NCI-H345 treated with DMSO at 0.1 percent for 48 hours (cell line): ENCODE results near the gene RPP25.

ENCODE experiments used
- DNase-seq: peaks from one replicate; lab custom pipeline; 2025; ENCODE audit not compliant: unreplicated experiment; lab: John Stamatoyannopoulos, UW

RPP25 gene

GRCh38 chr15:74956648-74957475, at the start of gene RPP25:
RPP25 (minus strand) TSS chr15:74956772; CDS start chr15:74956583, 189 bp downstream.
- DNase-seq = no peak

GRCh38 chr15:75002398-75002797, 45.8 kb upstream of the RPP25 start:
- DNase-seq = no peak

GRCh38 chr15:75001310-75001709, 44.7 kb upstream of the RPP25 start:
- DNase-seq = no peak

- no peak for DNase-seq
Observed at GRCh38 chr15:74997543-74997942, 41.0 kb upstream of the RPP25 start.

- no peak for DNase-seq
Observed at GRCh38 chr15:74997141-74997540, 40.6 kb upstream of the RPP25 start.

GRCh38 chr15:74995779-74996765, 39.5 kb upstream of the RPP25 start:
- DNase-seq = no peak

GRCh38 chr15:74995182-74995778, 38.7 kb upstream of the RPP25 start, which contains the start of gene SCAMP5:
SCAMP5 (plus strand) TSS chr15:74995563; CDS start chr15:75011840, 16,277 bp downstream.
- DNase-seq = peak; percentile 82

- DNase-seq = no peak
Observed at GRCh38 chr15:74994685-74995084, 38.1 kb upstream of the RPP25 start.

GRCh38 chr15:74994236-74994635, 37.7 kb upstream of the RPP25 start:
- no peak for DNase-seq

- DNase-seq = no peak
Observed at GRCh38 chr15:74992619-74993018, 36.0 kb upstream of the RPP25 start.

GRCh38 chr15:74989527-74989926, 33.0 kb upstream of the RPP25 start:
- DNase-seq = no peak

GRCh38 chr15:74988007-74988800, 31.6 kb upstream of the RPP25 start:
- no peak for DNase-seq

GRCh38 chr15:74983725-74984231, 27.2 kb upstream of the RPP25 start:
- no peak for DNase-seq

GRCh38 chr15:74982183-74982582, 25.6 kb upstream of the RPP25 start:
- no peak for DNase-seq

GRCh38 chr15:74978503-74978902, 21.9 kb upstream of the RPP25 start:
- no peak for DNase-seq

- no peak for DNase-seq
Observed at GRCh38 chr15:74978077-74978476, 21.5 kb upstream of the RPP25 start.

- no peak for DNase-seq
Observed at GRCh38 chr15:74977599-74977998, 21.0 kb upstream of the RPP25 start.

GRCh38 chr15:74976159-74976558, 19.6 kb upstream of the RPP25 start:
- DNase-seq = no peak

- DNase-seq = no peak
Observed at GRCh38 chr15:74967670-74968069, 11.1 kb upstream of the RPP25 start.

GRCh38 chr15:74964794-74965193, 8.2 kb upstream of the RPP25 start:
- no peak for DNase-seq
